H1 (cell line): ENCODE data around the gene ATP8B3. TPM values are rescaled to one million over a fixed set of nuclear protein-coding genes. Genes with fewer than 3 reads are reported as not detected.

ENCODE experiments used
- CTCF ChIA-PET: fragments of 300-600 bp; sonication (Branson Sonifier 250); formaldehyde crosslinking; loops from one replicate; lab custom pipeline; 2021; ENCODE audit not compliant: partially characterized antibody; lab: Charles Lee
- POLR2A ChIA-PET: fragments of 300-600 bp; sonication (Branson Sonifier 250); formaldehyde crosslinking; loops from one replicate; lab custom pipeline; 2021; ENCODE audit warnings: inconsistent platforms; ENCODE audit not compliant: partially characterized antibody; lab: Charles Lee
- DNase-seq, 2 experiments: peaks; one replicate each; pipeline versions ENCODE4 v3.0.0 to v3.0.0-alpha.2; 2010 to 2022; ENCODE audit warnings: low spot score in 2 of 2, low read depth in 1 of 2, mixed read lengths in 1 of 2
- FAIRE-seq: peaks from 2 replicates; lab custom pipeline; 2011; peaks lifted over from hg19 to GRCh38; lab: Jason Lieb, UNC
- H2AFZ ChIP-seq: 2 replicates; pipeline ENCODE4 v1.8.1; 2012; ENCODE audit warnings: low read length, inconsistent platforms
- H2AK5ac ChIP-seq: 2 replicates; pipeline ENCODE4 v1.6.1; 2013; ENCODE audit warnings: low read depth, low read length
- H2BK120ac ChIP-seq: replicated peaks from 2 replicates; pipeline ENCODE3; 2013; ENCODE audit warnings: low read depth, low read length, inconsistent platforms
- H2BK12ac ChIP-seq: 2 replicates; pipeline ENCODE4 v1.6.1; 2013; ENCODE audit warnings: low read depth, low read length
- H2BK15ac ChIP-seq: 2 replicates; pipeline ENCODE4 v1.6.1; 2013; ENCODE audit warnings: low read length
- H2BK20ac ChIP-seq: 2 replicates; pipeline ENCODE4 v1.6.1; 2013; ENCODE audit warnings: low read length
- H2BK5ac ChIP-seq: 2 replicates; pipeline ENCODE4 v1.6.1; 2013; ENCODE audit warnings: low read depth, low read length
- H3K14ac ChIP-seq: 2 replicates; pipeline ENCODE4 v1.6.1; 2013; ENCODE audit warnings: inconsistent platforms; ENCODE audit not compliant: insufficient read length
- H3K18ac ChIP-seq: 2 replicates; pipeline ENCODE4 v1.6.1; 2013; ENCODE audit warnings: low read length; ENCODE audit errors: extremely low read depth
- H3K23ac ChIP-seq: 2 replicates; pipeline ENCODE4 v1.6.1; 2013; ENCODE audit warnings: inconsistent platforms; ENCODE audit not compliant: insufficient read length
- H3K23me2 ChIP-seq: 2 replicates; pipeline ENCODE4 v1.6.1; 2013; ENCODE audit warnings: low read depth, low read length
- H3K27ac ChIP-seq: 2 replicates; pipeline ENCODE4 v1.6.1; 2011; ENCODE audit warnings: low read depth, low read length, inconsistent platforms
- H3K27me3 ChIP-seq, 4 experiments: replicated peaks in 1 of 4; 1 replicate in 1 of 4; 2 replicates in 3 of 4; pipeline versions ENCODE4 v1.6.1 to v1.8.1; 2011 to 2013; ENCODE audit warnings: low read length in 3 of 4, mild to moderate bottlenecking in 3 of 4, inconsistent platforms in 2 of 4, mixed read lengths in 2 of 4, moderate library complexity in 1 of 4; ENCODE audit not compliant: control insufficient read depth in 3 of 4, insufficient read depth in 3 of 4; ENCODE audit errors: extremely low read depth in 1 of 4
- H3K36me3 ChIP-seq, 4 experiments: 2 replicates each; pipeline versions ENCODE4 v1.6.1 to v1.8.1; 2011 to 2013; ENCODE audit warnings: mild to moderate bottlenecking in 4 of 4, low read length in 3 of 4, moderate library complexity in 2 of 4, control low read depth in 1 of 4, inconsistent platforms in 1 of 4; ENCODE audit not compliant: insufficient read depth in 4 of 4, control insufficient read depth in 2 of 4
- H3K4ac ChIP-seq: replicated peaks from 2 replicates; pipeline ENCODE3; 2013; ENCODE audit warnings: low read length, low read depth, mixed read lengths, inconsistent platforms; ENCODE audit not compliant: insufficient read length
- H3K4me1 ChIP-seq, 4 experiments: replicated peaks in 1 of 4; 1 replicate in 1 of 4; 2 replicates in 3 of 4; pipeline versions ENCODE4 v1.6.1 to v1.8.1; 2011 to 2013; ENCODE audit warnings: low read length in 3 of 4, inconsistent platforms in 2 of 4, mixed read lengths in 1 of 4; ENCODE audit not compliant: insufficient read depth in 4 of 4, control insufficient read depth in 3 of 4
- H3K4me2 ChIP-seq, 2 experiments: 2 replicates each; pipeline versions ENCODE4 v1.6.1 to v1.8.1; 2011 to 2013; ENCODE audit warnings: low read depth in 2 of 2, low read length in 2 of 2, control low read depth in 1 of 2, inconsistent platforms in 1 of 2, mild to moderate bottlenecking in 1 of 2; ENCODE audit not compliant: insufficient read depth in 1 of 2
- H3K4me3 ChIP-seq, 4 experiments: fragments of 200-600, 300-600 bp in 1 of 4; sonication (generic), shearing (Covaris generic), sonication (Bioruptor Twin) in 1 of 4; 2 replicates each; pipeline versions ENCODE4 v1.5.1 to v1.8.1; 2011 to 2016; ENCODE audit warnings: low read length in 4 of 4, low read depth in 3 of 4, control low read depth in 2 of 4, inconsistent platforms in 2 of 4, mild to moderate bottlenecking in 2 of 4, mixed read lengths in 1 of 4, moderate library complexity in 1 of 4; ENCODE audit not compliant: insufficient read depth in 2 of 4; ENCODE audit errors: extremely low read depth in 1 of 4
- H3K56ac ChIP-seq: replicated peaks from 2 replicates; pipeline ENCODE3; 2013; ENCODE audit warnings: low read depth, mild to moderate bottlenecking, mixed read lengths, low read length, inconsistent platforms; ENCODE audit not compliant: insufficient read length
- H3K79me1 ChIP-seq: 2 replicates; pipeline ENCODE4 v1.6.1; 2013; ENCODE audit warnings: low read depth, low read length, control low read depth
- H3K79me2 ChIP-seq, 2 experiments: 2 replicates each; pipeline versions ENCODE4 v1.6.1 to v1.8.1; 2012 to 2013; ENCODE audit warnings: low read length in 2 of 2, mild to moderate bottlenecking in 2 of 2, inconsistent platforms in 1 of 2; ENCODE audit not compliant: insufficient read depth in 2 of 2, control insufficient read depth in 1 of 2
- H3K9ac ChIP-seq, 4 experiments: replicated peaks in 1 of 4; 1 replicate in 1 of 4; 2 replicates in 3 of 4; pipeline versions ENCODE4 v1.6.1 to v1.8.1; 2011 to 2013; ENCODE audit warnings: low read depth in 3 of 4, low read length in 3 of 4, control low read depth in 2 of 4, mild to moderate bottlenecking in 2 of 4, moderate library complexity in 2 of 4, inconsistent platforms in 1 of 4; ENCODE audit errors: extremely low read depth in 1 of 4
- H3K9me3 ChIP-seq, 2 experiments: 2 replicates each; pipeline versions ENCODE4 v1.6.1 to v1.8.1; 2012 to 2013; ENCODE audit warnings: mild to moderate bottlenecking in 2 of 2, moderate library complexity in 2 of 2, control low read depth in 1 of 2, inconsistent platforms in 1 of 2, low read depth in 1 of 2, low read length in 1 of 2, mixed read lengths in 1 of 2; ENCODE audit not compliant: insufficient read depth in 2 of 2
- H4K20me1 ChIP-seq, 2 experiments: replicated peaks in 1 of 2; 2 replicates each; pipeline versions ENCODE3 to v1.8.1; 2011 to 2013; ENCODE audit warnings: inconsistent platforms in 2 of 2, low read length in 2 of 2, mild to moderate bottlenecking in 1 of 2; ENCODE audit not compliant: insufficient read depth in 2 of 2, control insufficient read depth in 1 of 2
- H4K5ac ChIP-seq: 2 replicates; pipeline ENCODE4 v1.6.1; 2013; ENCODE audit warnings: low read length, low read depth, mixed read lengths, inconsistent platforms; ENCODE audit not compliant: insufficient read length
- H4K8ac ChIP-seq: 2 replicates; pipeline ENCODE4 v1.8.0; 2013; ENCODE audit warnings: mild to moderate bottlenecking, moderate library complexity, low read length, inconsistent platforms; ENCODE audit not compliant: insufficient read depth; ENCODE audit errors: extremely low read depth
- H4K91ac ChIP-seq: replicated peaks from 2 replicates; pipeline ENCODE3; 2013; ENCODE audit warnings: low read length, mixed read lengths, inconsistent platforms; ENCODE audit not compliant: insufficient read length
- NANOG ChIP-seq: IDR thresholded peaks from 2 replicates; pipeline ENCODE4 v1.6.1; 2011; ENCODE audit warnings: low read length, low read depth, mild to moderate bottlenecking, inconsistent platforms; ENCODE audit not compliant: insufficient read depth, poor library complexity, severe bottlenecking
- POU5F1 ChIP-seq: IDR thresholded peaks from 2 replicates; pipeline ENCODE4 v1.6.1; 2011; ENCODE audit warnings: low read depth, mild to moderate bottlenecking, low read length, moderate library complexity
- RAD21 ChIP-seq, 2 experiments: IDR thresholded peaks in 1 of 2; conservative IDR thresholded peaks in 1 of 2; 2 replicates each; pipeline ENCODE4 v1.6.1; 2011; ENCODE audit warnings: low read depth in 2 of 2, low read length in 2 of 2, improper control_type of control experiment in 1 of 2, inconsistent platforms in 1 of 2, mild to moderate bottlenecking in 1 of 2, moderate library complexity in 1 of 2
- SIRT6 ChIP-seq: IDR thresholded peaks from one replicate; pipeline ENCODE4 v1.7.1; 2012; ENCODE audit warnings: low read length, inconsistent platforms
- SP1 ChIP-seq: IDR thresholded peaks from 2 replicates; pipeline ENCODE4 v1.6.1; 2011; ENCODE audit warnings: low read depth, low read length
- SRF ChIP-seq: IDR thresholded peaks from 2 replicates; pipeline ENCODE4 v1.6.1; 2011; ENCODE audit warnings: mild to moderate bottlenecking, low read depth, low read length, moderate library complexity
- SUZ12 ChIP-seq: fragments of 200-600 bp; sonication (generic); IDR thresholded peaks from 2 replicates; pipeline ENCODE4 v1.6.1; 2012; ENCODE audit warnings: mild to moderate bottlenecking, inconsistent platforms, low read length, moderate library complexity, mixed read lengths
- TEAD4 ChIP-seq: IDR thresholded peaks from 2 replicates; pipeline ENCODE4 v1.6.1; 2012; ENCODE audit warnings: low read depth, low read length, inconsistent platforms, mixed read lengths
- ZNF274 ChIP-seq: IDR thresholded peaks from 2 replicates; pipeline ENCODE4 v1.7.0; 2012; ENCODE audit warnings: low read length, borderline replicate concordance; ENCODE audit errors: extremely low read depth
- WGBS, 2 experiments: shearing (Covaris generic) in 1 of 2; methylation state at CpG; one replicate each; pipeline versions ENCODE4 v1.1.6 to v1.1.7; 2013 to 2015; ENCODE audit warnings: low lambda C conversion rate in 2 of 2, mixed read lengths in 2 of 2, inconsistent platforms in 1 of 2, low coverage in 1 of 2, missing lambda C conversion rate in 1 of 2; ENCODE audit not compliant: insufficient replicate concordance in 2 of 2, insufficient coverage in 1 of 2, insufficient read length in 1 of 2; ENCODE audit errors: extremely low coverage in 1 of 2, missing lambda C conversion rate in 1 of 2; 5-methylcytosine and 5-hydroxymethylcytosine counted together
- polyA plus RNA-seq, 7 experiments: library from polyadenylated mRNA; depleted of rRNA in 3 of 7; stranded (reverse) in 5 of 7; unstranded in 2 of 7; fragments of >200 nt in 5 of 7; fragments of 200-250 nt in 2 of 7; gene quantifications; 1 replicate in 5 of 7; 2 replicates in 1 of 7; 4 replicates in 1 of 7; pipeline versions ENCODE4 v1.2.1 to v1.2.3, GENCODE V29; 2011 to 2013; ENCODE audit warnings: missing spikeins in 2 of 7, mixed read lengths in 2 of 7
- total RNA-seq: library from RNA; stranded (reverse); fragmentation: NEBNext Ultra II Directional; extraction: Animal tissue kit (Norgen Biotek cat#: 25700); gene quantifications from 2 replicates; pipeline ENCODE4 v1.2.1, GENCODE V29; 2021

Gene ATP8B3
- total and polyA plus RNA-seq, 2 of the 8 experiments (the other 6 are each of a cell fraction or from before 2014, with no cell fraction given), result 4.1 to 9.3 TPM

DNA sequence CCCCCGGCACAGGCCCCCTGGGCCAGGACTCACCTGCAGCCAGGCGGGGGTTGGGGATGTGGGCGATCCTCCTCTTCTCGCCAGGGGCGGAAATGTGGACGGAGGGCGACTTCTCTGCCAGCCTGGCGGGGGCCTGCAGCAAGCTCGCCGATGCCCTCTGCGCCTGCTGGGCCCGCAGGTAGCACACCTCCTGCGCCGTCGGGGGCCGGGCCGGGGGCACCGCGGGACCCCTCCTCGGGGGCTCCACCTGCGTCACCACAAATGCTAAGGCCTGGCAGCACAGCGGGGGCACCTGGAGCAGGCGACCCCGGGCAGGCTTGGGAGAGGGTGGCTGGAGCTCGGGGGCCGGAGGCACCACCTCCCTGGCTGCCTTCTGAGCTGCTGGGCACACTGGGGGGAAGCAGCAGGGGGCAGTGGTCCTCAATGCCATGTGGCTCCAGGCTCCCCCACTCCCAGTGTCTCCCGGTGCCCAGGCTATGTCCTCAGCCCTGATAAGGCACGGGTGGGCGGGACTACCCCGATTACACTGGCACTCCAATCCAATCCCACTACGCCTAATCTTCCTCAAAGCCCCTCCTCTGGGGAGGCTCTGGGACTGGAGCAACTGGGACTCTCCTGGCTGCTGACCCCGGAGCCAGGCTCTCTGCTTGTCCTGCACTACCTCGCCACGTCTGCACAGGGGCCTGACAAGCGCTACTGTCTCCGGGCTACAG lies 11.6 kb upstream of the ATP8B3 start:
- Histone ChIP-seq H2BK12ac (no peak overlapping the region), H3K4me3 (no peak overlapping the region), H2AK5ac (no peak overlapping the region), H2BK20ac (no peak overlapping the region)
- TF ChIP-seq SIRT6 (no peak), SUZ12 (no peak), ZNF274 (no peak), NANOG (no peak), SP1 (no peak), RAD21 (IDR thresholded peaks at IDR 0.05 in 1 of 2, conservative IDR thresholded peaks at IDR 0.05 in 1 of 2; ENCODE audit: low read depth in 2 of 2, low read length in 2 of 2) (no peak), SRF (no peak), POU5F1 (no peak), TEAD4 (no peak)
- TF ChIP-seq, all 59 proteins: peak for 0
- Histone ChIP-seq H3K23me2 (peaks cover 2% of the 10 kb centered on the region; the same call in 1 of the 2 replicates), H2BK5ac (0 out of 2 replicates have a peak overlapping the region, but pooled peaks have one; percentile 16), H4K20me1 (peaks cover 0 to 8% of the 10 kb centered on the region in 2 experiments), H3K4me2 (no peak overlapping the region), H3K79me2 (no peaks in the 10 kb centered on the region), H3K4me1 (peaks cover 0 to 14% (median 8%) of the 10 kb centered on the region in 4 experiments; a peak in 6 of 7 replicates), H2AFZ (no peak overlapping the region), H3K23ac (no peak overlapping the region), H4K5ac (no peak overlapping the region), H3K79me1 (no peaks in the 10 kb centered on the region), H3K27ac (no peak overlapping the region), H2BK120ac (no peak overlapping the region), H4K8ac (no peak overlapping the region; the same call in 1 of the 2 replicates), H3K56ac (no peak overlapping the region), H3K27me3 (no peaks in the 10 kb centered on the region), H3K4ac (no peak overlapping the region), H3K9me3 (no peaks in the 10 kb centered on the region), H4K91ac (no peak overlapping the region), H2BK15ac (no peak overlapping the region), H3K9ac (no peak overlapping the region), H3K18ac (no peak overlapping the region), H3K36me3 (peaks cover 3 to 33% (median 6%) of the 10 kb centered on the region in 4 experiments; a peak in 6 of 8 replicates), H3K14ac (no peak overlapping the region)
- CTCF ChIA-PET, result interaction anchor here (0.8 to 16.5 kb wide), 6 partner anchors 9 to 55 kb away, joined by 3 to 228 read pairs (median 28); no protein-coding TSS in a partner anchor
- no peak for FAIRE-seq
- POLR2A ChIA-PET, result interaction anchor here (0.9 kb wide), 1 partner anchor 14 kb away, joined by 3 read pairs; no protein-coding TSS in a partner anchor
- no peak for DNase-seq
- WGBS, 2 experiments, result 95% methylated on average over 24 of the region's 36 CpGs; no CpG with 5 or more reads in 1 of the 2 experiments
